T-helper 1 cell (primary cell): ENCODE data around the gene RTKN2.
"Not testable (repeated sequence)": the region's sequence is repeated elsewhere in the genome, so short reads cannot be mapped to it uniquely, and the experiment has no call there.

Experiments used
- DNase-seq, 5 donors: peaks; one replicate each; pipeline ENCODE4 v3.0.0-alpha.2; 2012 to 2020
- total RNA-seq, 4 donors: gene quantifications; one replicate each; lab custom pipeline; 2026; lab: John Stamatoyannopoulos, UW

RTKN2 gene
- 9.4 to 69.9 (median 27.7) reads per million in 4 donors for total RNA-seq

GRCh38 chr10:62268399-62269114 lies at the start of gene RTKN2:
Gene RTKN2, minus strand, starts transcription at chr10:62268844. Its CDS starts 234 bp downstream, at chr10:62268610.
- DNase-seq: peak; percentile 47 to 84 (median 66)

GRCh38 chr10:62317257-62317656 lies 48.6 kb upstream of the RTKN2 start:
- no peak for DNase-seq

- no peak for DNase-seq
Measured at GRCh38 chr10:62309254-62309653, 40.6 kb upstream of the RTKN2 start.

GRCh38 chr10:62308101-62308500 lies 39.5 kb upstream of the RTKN2 start:
- DNase-seq: no peak

GRCh38 chr10:62307635-62308034 lies 39.0 kb upstream of the RTKN2 start:
- DNase-seq: no peak

GRCh38 chr10:62306663-62307062 lies 38.0 kb upstream of the RTKN2 start:
- DNase-seq: no peak

- no peak for DNase-seq
Measured at GRCh38 chr10:62305813-62306212, 37.2 kb upstream of the RTKN2 start.

- DNase-seq: no peak
Measured at GRCh38 chr10:62303922-62304321, 35.3 kb upstream of the RTKN2 start.

GRCh38 chr10:62302760-62303159 lies 34.1 kb upstream of the RTKN2 start:
- no peak for DNase-seq

GRCh38 chr10:62297857-62298256 lies 29.2 kb upstream of the RTKN2 start:
- no peak for DNase-seq

- DNase-seq: no peak
Measured at GRCh38 chr10:62284221-62284620, 15.6 kb upstream of the RTKN2 start.

GRCh38 chr10:62281348-62281747 lies 12.7 kb upstream of the RTKN2 start:
- not testable (repeated sequence) for DNase-seq

- DNase-seq: not testable (repeated sequence)
Measured at GRCh38 chr10:62280392-62280791, 11.7 kb upstream of the RTKN2 start.

GRCh38 chr10:62278441-62278910 lies 9.8 kb upstream of the RTKN2 start:
- DNase-seq: no peak

- no peak for DNase-seq
Measured at GRCh38 chr10:62277971-62278370, 9.3 kb upstream of the RTKN2 start.

- peak in 1 of 5 donors; percentile 19 for DNase-seq
Measured at GRCh38 chr10:62270020-62270419, 1.4 kb upstream of the RTKN2 start.

GRCh38 chr10:62268027-62268398 lies 631 bp downstream of the RTKN2 start:
- no peak for DNase-seq

GRCh38 chr10:62266611-62267010 lies 2.0 kb downstream of the RTKN2 start:
- DNase-seq: no peak

- no peak for DNase-seq
Measured at GRCh38 chr10:62266147-62266546, 2.5 kb downstream of the RTKN2 start.

- DNase-seq: no peak
Measured at GRCh38 chr10:62264702-62265436, 3.8 kb downstream of the RTKN2 start.

- no peak for DNase-seq
Measured at GRCh38 chr10:62264126-62264525, 4.5 kb downstream of the RTKN2 start.

- no peak for DNase-seq
Measured at GRCh38 chr10:62261666-62262065, 7.0 kb downstream of the RTKN2 start.

- DNase-seq: no peak
Measured at GRCh38 chr10:62259998-62260397, 8.6 kb downstream of the RTKN2 start.

GRCh38 chr10:62259456-62259855 lies 9.2 kb downstream of the RTKN2 start:
- no peak for DNase-seq
